Measurements from ENCODE around the gene SAP30L.

The SAP30L gene

GRCh38 chr5:154466147-154466546 is 20.4 kb downstream of the SAP30L start:
- DNase-seq (ENCODE audit: low read depth): no peak

DNA sequence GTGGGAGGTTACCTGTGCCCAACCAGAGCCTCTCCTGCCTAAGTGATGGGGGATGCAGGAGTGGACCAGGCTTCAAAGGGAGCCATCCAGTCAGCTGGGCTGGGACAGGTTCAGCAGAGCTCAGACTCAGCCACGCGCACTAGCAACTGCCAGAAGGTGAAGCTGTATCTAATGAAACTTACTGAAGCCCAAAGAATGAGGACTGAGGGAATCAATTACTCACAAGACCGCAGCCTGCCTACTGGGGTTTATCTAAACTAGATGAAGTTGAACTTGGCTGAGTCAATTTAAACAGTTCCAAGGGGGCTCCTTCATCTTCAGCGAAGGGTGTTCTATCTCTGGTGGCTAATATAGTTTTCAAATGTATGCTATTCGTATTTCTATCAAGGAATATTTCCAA is 20.9 kb downstream of the SAP30L start:
- no peak for DNase-seq (ENCODE audit: low read depth)

GRCh38 chr5:154467655-154468354 is 22.0 kb downstream of the SAP30L start:
- DNase-seq (ENCODE audit: low read depth): peak; percentile 45

GRCh38 chr5:154470137-154470536 is 24.3 kb downstream of the SAP30L start:
- DNase-seq (ENCODE audit: low read depth): no peak

- DNase-seq (ENCODE audit: low read depth): no peak
Observed at GRCh38 chr5:154470947-154471870, 25.4 kb downstream of the SAP30L start.

- no peak for DNase-seq (ENCODE audit: low read depth)
Observed at GRCh38 chr5:154472871-154473580, 27.2 kb downstream of the SAP30L start.

DNA sequence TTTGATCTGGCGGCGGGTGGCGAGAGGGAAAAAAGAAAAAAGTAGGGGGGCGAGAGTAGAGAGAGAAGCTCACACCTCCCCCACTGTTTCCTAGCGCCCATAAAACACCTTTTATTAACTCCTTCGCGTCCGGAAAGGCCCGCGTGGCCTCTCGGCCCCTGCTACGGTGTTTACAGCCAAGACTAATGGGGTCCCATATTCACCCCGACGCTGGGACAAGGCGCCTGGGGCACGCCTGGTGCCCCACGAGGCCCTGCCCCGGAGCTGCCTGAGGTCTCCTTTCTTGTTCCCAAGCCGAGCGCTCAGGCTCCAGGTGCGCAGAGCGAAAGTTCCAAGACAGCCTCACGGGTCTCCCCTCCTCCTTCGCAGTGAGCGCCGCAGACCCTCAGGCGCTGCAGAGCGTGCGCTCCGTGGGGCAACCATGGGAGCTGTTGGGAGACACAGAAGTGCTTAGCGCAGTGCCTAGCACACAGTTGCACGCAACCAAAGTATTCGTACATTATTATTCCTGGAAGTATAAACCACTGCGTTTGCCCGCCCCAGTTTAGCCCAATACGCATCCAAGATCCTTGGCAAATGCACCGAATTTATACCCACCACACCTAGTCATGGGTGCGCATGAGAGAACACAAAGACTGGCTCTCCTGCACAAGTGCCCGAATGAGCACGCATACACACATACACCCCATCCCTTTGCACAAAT is 27.9 kb downstream of the SAP30L start:
- DNase-seq (ENCODE audit: low read depth): no peak

DNA sequence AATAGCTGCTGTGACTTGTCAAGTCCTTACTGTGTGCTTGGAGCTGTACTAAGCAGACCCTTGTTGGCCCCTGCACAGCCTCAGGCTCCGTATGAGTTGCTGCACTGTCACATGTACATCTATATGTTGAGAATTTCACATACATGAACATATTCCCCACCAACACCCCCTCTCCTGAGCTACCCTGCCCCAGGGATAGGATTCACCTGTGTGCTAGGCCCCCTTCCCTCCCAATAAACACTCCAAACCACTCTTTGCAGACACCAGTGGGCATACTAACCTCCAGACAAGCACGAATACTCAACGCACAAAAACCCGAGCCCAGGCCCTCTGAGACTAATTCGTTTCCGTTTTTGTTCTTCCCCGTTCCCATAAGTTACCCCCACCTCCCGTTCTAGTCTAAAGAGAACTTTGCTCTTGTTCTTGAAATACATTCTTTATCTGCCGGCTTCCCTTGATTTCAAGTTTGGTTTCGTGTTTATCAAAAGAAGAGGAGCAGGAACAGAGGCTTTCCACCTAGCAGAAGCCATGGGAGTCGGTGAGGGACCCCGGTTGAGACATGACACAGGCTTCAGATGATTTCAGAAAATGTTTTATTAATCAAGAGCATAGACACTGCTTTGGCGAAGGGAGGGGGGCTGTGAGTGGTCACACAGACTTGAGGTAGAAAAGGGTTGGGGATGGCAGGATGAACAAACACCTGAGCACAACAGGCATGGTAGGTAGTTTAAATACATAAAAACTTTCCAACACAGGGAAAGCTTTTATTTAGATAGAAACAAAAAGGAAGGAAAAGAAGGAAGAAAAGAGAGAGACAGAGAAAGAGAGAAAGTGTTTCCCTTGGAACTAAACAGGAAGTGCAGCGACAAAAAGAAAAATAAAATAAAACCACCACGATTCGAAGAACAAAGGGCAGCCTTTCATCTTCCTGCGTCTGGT is 28.9 kb downstream of the SAP30L start:
- no peak for DNase-seq (ENCODE audit: low read depth)

- no peak for DNase-seq (ENCODE audit: low read depth)
Observed at GRCh38 chr5:154475591-154476353, 30.0 kb downstream of the SAP30L start.

- DNase-seq (ENCODE audit: low read depth): no peak
Observed at GRCh38 chr5:154476354-154477205, 30.8 kb downstream of the SAP30L start.

- DNase-seq (ENCODE audit: low read depth): no peak
Observed at GRCh38 chr5:154477382-154478223, 31.8 kb downstream of the SAP30L start.

- no peak for DNase-seq (ENCODE audit: low read depth)
Observed at GRCh38 chr5:154478224-154478565, 32.4 kb downstream of the SAP30L start, which contains the start of gene HAND1. Gene HAND1 (minus strand): TSS chr5:154478227. CDS start chr5:154478008, 219 bp downstream.

GRCh38 chr5:154478752-154479159 is 33.0 kb downstream of the SAP30L start:
- no peak for DNase-seq (ENCODE audit: low read depth)

GRCh38 chr5:154479160-154479943 is 33.6 kb downstream of the SAP30L start:
- no peak for DNase-seq (ENCODE audit: low read depth)

DNA sequence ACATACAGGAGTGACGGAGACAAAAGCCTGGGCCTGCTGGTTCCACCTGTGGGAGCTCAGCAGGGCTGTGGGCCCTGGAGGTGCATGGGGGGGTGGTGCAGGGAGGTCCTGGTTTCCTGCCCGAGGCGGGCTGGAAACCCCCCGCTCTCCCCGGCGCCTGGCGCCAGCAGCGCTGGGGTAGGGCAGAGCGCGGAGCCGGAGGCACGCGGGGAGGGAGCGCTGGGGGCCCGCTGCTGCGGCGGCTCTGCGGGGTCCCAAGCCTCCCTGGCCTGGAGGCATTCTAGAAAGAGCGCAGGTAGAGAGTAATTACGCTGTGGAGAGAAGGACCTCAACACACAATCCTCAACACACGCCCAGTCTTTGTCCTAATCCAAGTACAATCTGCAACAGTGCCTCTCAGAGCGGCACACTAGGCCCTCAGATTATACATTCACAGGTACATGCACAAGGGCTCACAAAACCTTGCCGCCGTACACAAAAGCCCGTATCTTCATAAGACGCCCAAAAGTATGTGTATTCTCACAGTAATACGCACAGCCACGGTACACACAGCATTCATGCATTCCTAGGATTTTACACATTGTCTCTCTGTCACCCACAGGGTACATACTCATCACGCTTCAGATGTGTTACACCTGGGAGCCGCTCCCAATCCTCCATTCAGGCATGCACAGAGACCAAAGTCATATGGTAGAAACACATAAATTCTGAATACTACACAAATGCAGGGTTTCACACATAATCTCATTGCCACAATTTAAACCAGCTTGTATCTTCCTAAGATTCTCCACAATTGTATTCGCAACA is 34.4 kb downstream of the SAP30L start:
- DNase-seq (ENCODE audit: low read depth): no peak

DNA sequence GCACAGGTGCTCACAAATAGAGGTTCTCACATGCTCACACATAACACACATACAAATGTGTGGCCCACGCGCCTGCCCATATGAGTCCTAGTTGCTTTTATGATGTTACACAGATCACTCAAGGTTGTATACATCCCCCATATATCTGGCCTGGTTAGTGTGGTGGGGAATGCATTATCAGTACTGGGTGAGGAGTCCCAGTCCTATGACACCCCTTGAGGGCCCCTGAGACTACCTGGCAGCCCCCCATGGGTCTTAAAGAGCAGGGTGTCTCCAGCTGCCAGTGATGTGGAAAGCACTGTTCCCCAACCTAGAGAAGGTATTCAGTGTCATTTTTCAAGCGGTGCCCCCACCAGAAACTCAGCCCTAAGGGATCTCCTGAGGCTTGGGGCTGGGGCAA is 35.0 kb downstream of the SAP30L start:
- no peak for DNase-seq (ENCODE audit: low read depth)
